NCI-H1417 treated with DMSO at 0.1 percent for 48 hours (cell line): ENCODE measurements around the gene FXYD1.
"Not testable (repeated sequence)": the region's sequence is repeated elsewhere in the genome, so short reads cannot be mapped to it uniquely, and the experiment has no call there.

Experiments
- DNase-seq: peaks from one replicate; lab custom pipeline; 2025; lab: John Stamatoyannopoulos, UW

FXYD1 gene

DNA sequence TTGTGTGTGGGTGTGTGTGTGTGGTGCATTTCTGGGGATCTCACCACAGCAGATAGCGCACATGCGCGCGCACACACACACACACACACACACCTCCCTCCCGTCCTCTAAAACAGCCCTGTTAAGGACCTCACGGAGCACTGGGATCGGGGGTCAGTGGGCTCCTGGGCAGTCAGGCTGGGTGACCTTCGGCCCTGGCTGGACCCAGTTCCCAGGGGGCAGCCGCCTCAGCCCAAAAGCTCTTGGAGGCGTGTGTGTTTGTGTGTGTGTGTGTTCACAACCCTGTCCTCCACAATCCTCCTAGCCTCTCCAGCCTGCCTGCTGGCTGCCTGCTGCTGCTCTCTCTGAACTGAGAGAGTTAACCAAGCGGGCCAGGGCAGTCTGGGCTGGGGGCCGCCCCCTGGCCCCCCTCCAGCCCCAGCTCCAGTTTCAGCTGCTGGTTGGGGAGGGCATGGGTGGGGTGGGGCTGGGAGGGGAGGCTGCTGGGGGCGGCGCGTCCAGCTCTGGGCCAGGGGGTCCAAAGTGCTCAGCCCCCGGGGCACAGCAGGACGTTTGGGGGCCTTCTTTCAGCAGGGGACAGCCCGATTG is at the start of gene FXYD1:
TSS of gene FXYD1 (plus strand) at position 520 of the 588 bp plus-strand sequence. CDS start 1,256 bp downstream, outside the sequence.
- DNase-seq = no peak

- no peak for DNase-seq
Observed at GRCh38 chr19:35089554-35089953, 49.1 kb upstream of the FXYD1 start.

- DNase-seq = no peak
Observed at GRCh38 chr19:35090160-35090505, 48.5 kb upstream of the FXYD1 start.

DNA sequence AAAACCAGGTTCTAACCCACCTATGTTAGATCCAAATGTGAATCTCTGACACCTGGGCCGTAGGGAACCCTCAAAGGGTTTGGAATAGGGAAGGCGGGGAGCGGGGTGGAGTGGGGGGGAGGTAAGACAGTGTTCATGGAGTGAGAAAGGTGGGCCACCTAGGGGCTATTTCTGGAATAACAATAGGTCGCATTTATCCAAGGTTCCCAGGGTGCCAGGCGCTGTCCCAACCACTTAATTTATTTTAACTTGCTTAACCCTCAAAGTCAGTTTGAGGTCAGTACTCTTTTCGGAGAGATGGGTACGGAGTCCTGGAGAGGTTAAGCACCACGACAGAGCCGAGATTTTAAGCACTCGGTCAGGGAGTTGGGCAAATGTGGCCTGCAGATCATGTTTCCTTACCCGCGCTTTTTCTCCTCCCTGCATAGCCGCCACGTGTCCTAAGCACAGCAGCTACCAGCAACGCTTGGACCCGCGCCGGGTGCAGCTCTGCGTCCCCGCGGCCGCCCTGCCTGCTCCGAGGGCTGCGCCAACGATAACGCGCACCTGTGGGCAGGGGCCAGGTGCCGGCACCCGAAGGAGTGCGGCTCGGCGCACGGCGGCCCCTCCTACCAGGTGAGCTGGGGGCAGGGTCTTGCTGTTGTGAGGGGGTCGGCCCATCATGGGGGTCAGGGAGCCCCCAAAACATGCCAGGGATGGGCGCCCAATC is 48.0 kb upstream of the FXYD1 start:
- DNase-seq = peak; percentile 8

DNA sequence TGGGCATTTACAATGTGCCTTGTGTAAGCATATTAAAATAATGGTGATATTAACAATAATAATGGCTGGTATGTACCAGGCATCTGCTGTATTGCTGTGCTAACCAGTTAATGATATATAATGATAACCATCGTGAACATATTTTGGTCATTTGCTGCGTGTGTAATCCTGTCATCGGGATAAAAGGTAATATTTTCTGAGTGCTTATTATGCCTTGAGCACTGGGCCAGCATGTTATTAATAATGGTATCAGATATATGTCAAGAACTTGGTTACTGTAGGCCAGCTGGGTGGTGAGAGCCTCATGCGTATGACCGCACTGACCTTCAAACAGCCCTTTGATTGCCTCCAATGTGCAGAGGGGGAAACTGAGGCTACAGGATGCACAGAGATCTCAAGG is 45.2 kb upstream of the FXYD1 start:
- DNase-seq = no peak

DNA sequence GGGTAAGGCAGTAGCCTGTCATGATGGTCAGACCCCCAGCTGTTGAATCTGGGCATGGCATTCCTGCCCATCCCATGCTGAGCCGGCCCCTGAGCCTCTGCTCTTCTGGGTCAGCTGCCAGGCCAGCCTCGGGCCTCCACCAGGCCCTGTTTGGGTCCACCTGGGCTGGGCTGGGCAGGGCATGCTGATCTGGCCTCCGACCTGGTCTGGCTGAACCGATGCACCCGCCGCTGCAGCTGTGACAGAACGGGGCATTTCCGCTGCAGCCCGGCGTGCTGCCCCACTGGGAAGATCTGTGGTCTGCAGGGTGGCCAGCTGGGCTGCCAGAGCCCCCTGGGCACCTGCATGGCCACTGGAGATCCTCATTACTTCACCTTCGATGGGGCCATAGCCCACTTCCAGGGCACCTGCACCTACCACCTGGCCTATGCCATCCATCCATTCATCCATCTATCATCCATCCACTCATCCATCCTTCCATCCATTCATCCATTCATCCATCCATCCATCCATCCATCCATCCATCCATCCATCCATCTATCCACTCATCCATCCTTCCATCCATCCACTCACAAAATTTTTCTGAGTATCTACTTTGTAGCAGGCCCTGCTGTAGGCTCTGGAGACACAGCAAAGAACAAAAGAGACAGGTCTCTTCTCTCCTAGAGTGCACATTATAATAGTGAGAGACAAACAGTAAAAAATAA is 44.5 kb upstream of the FXYD1 start:
- DNase-seq = no peak

DNA sequence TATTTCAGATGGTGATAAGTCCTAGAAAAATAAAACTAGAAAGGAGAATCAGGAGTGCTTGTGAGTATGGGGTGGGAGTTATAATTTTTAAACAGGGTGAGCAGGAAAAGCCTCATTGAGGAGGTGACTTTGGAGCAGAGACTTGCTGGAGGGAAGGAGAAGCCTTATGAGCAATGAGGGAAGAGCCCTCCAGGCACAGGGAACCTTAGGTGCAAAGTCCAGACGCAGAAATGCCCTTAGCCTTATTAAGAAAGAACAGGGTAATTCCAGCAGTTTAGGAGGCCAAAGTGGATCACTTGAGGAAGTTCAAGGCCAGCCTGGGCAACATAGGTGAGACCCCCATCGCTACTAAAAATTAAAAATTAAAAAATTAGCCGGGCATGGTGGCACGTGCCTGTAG is 44.0 kb upstream of the FXYD1 start:
- DNase-seq = no peak

GRCh38 chr19:35095667-35096368 is 42.8 kb upstream of the FXYD1 start:
- no peak for DNase-seq

- no peak for DNase-seq
Observed at GRCh38 chr19:35098413-35099049, 40.1 kb upstream of the FXYD1 start.

DNA sequence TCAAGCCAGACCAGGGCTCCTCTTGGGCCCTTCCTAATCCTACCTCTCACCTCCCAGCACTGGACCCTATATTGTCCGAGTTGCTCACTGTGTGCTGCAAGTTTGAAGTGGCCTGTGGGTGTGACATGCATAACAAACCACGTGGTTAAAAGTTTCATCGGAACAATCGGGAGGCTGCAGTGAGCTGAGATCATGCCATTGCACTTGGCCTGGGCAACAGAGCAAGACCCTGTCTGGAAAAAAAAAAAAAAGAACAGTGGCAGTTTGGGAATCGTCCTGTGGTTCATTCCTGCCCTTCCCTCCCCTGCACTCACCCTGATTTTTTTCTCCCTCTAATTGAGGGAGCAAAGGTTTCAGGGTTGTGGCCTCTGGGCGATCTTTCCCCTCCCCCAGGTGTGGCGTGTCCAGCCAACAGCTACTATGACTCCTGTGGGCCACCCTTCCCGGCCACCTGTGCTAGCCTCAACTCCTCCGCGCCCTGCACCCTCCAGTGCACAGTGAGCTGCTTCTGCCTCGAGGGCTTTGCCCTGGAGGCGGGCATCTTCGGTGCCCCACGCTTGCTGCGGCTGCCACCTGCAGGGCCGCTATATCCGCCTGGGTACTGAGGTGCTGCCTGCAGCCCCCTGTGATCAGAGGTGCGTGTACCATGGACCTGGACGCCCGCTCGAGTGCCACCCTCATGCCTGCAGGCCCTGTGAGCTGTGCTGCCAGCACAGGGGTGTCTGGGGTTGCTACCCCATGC is 39.3 kb upstream of the FXYD1 start:
- DNase-seq = no peak

DNA sequence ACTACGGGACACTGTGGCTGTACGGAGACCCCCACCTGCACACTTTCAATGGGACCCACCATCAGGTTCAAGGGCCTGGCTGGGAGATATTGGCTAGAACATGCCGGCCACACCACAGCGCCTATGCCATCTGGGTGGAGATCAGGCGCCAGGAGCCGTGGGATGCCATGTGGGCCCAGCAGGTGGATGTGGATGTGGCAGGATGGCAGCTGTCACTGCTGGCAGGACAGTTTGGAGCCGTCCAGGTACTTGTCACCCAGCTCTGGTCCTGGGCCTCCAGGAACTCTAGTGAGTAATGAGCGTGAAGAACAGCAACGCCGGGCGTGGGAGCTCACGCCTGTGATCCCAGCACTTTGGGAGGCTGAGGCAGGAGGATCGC is 38.7 kb upstream of the FXYD1 start:
- DNase-seq = no peak

DNA sequence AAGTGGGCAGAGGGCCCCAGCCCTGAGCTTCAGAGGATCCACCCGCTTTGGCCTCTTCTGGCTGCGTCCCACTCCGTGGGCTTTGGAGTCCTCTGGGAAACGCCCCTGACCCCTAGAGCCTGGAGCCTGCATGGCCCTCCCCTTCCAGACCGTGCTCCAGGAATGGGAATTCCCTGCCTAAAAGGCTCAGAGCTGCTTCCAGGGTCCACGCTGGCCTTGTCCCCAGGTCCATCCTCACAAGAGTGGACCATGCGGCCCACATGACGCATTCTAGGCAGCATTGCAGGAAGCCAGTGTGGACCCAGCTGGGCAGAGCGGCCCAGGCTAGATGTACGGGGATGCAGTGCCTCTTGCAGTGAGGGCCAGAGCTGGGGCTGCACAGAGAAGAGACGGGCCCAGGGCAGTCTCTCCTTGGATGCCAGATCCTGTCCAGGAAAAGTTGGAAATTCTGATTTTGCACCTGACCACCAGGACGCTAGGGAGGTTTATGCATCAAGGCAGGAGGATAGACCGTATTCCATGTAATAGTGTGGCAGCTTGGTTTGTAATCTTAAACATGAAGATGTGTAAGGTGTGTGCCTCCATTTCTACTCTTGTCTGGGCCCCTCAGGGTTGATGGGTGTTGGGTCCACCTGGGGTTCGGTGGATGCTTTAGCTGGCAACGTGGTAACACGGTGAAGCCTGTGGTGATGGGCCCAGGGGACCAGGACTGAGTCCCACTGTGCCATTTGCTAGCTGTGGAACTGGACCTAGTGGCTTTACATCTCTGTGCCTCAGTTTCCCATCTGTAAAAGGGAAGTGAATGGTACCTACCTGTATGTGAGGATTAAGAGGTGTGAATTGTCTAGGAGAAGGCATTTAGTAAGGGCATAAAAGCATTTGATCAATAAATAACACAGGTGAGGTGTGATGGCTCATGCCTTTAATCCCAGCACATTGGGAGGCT is 37.8 kb upstream of the FXYD1 start:
- no peak for DNase-seq

GRCh38 chr19:35101949-35102348 is 36.7 kb upstream of the FXYD1 start:
- DNase-seq = not testable (repeated sequence)

DNA sequence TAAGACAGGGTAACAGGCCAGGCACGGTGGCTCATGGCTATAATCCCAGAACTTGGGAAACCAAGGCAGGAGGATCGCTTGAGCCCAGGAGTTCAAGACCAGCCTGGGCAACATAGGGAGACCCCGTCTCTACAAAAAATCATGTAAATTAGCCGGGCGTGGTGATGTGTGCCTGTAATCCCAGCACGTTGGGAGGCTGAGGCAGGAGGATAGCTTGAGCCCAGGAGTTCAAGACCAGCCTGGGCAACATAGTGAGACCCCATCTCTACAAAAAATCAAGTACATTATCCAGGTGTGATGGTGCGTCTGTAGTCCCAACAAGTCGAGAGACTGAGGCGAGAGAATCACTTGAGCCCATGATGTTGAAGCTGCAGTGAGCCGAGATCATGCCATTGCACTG is 35.0 kb upstream of the FXYD1 start:
- DNase-seq = not testable (repeated sequence)

DNA sequence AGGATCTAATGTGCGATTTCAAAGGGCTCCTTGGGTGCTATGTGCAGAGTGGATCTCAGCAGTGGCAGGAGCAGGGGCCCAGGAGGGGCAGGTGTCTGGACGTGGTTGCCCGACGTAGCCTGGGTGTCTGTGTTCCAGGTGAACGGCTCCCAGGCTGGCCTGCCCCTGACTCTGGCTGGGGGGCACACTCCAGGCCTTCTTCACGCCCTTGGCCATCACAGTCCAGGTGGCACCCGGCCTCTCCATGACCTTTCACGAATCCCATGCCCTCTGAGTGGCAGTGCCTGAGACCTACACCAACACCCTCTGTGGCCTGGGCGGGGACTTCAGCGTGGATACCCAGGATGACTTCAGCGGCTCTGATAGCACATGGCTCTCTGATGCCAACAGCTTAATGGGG is 34.3 kb upstream of the FXYD1 start:
- DNase-seq = no peak

- DNase-seq = no peak
Observed at GRCh38 chr19:35105047-35105410, 33.6 kb upstream of the FXYD1 start.

GRCh38 chr19:35105411-35106290 is 33.0 kb upstream of the FXYD1 start:
- no peak for DNase-seq

GRCh38 chr19:35106291-35106583 is 32.4 kb upstream of the FXYD1 start:
- no peak for DNase-seq

DNA sequence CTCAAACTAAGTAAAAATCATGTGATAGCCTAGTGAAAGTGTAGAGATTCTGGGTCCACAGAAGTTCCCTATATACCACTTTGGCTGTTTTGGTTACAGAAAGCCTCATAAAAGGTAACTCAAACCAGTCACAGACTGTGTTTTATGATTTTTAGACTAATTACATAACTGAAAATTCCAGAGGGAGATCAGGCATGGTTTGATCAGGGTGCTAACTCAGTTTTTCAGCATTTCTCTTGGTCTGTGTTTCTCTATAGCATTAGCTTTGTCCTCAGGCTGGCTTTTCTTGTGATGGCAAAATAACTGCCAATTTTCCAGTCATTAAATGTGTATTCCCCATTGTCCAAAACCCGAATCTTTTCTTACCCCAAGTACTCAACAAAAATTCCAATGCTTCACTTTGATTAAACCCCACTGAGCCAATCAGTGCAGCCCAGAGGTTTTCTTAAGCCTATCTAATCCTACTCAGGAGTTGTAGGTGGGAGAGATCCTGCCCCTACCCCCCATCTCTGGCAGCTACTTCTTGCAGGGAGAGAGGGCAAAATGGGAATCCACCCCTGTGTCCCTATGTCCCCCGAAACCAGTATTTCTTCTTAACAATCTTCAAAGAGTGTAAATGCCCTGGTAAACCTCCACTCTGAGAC is 31.6 kb upstream of the FXYD1 start:
- no peak for DNase-seq
